ENCODE results near the gene OR1F1.
"Not testable (repeated sequence)": the region's sequence is repeated elsewhere in the genome, so short reads cannot be mapped to it uniquely, and the experiment has no call there.

OR1F1 gene

DNA sequence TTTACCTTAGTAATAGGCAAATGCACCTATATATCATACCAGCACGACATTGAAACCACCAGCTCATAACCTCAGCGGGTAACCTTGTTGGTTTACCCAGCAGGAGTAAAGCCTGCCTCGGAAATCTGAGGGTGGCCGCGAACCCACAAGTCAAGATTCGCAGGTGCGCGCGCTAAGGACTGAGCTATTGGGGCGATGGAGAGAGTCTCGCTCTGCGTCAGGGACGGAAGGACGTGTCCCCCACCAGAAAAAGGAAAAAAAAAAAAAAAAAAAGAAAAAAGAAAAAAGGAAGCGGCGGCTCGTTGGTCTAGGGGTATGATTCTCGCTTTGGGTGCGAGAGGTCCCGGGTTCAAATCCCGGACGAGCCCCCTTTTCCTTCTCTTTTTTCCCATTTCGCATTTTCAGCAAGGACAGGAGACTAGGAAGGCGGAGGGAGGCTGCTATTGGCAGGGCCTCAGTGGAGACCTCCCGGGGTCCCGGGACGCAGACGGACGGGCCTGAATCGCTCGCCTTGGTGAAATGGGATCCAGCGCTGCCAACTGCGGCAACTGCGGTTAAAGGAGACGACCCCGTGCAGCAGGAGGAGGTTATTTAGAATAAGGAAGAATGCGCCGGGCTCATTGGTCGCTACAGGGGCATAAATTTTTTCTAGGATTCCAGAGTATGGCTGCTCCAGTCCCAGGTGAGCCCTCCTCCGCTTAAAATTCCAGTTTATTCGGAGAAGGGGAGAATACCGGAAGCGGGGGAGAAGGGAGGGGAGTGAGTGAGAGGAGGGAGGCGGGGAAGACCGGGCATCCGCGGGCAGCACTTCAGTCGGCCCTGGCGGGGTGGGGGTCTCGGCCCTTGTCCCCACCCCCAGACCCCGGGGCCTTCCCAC is at the start of gene OR1F1:
Gene OR1F1, plus strand, starts transcription at position 407 of the 877 bp plus-strand sequence.
- TF ChIP-seq, protein P1, sequence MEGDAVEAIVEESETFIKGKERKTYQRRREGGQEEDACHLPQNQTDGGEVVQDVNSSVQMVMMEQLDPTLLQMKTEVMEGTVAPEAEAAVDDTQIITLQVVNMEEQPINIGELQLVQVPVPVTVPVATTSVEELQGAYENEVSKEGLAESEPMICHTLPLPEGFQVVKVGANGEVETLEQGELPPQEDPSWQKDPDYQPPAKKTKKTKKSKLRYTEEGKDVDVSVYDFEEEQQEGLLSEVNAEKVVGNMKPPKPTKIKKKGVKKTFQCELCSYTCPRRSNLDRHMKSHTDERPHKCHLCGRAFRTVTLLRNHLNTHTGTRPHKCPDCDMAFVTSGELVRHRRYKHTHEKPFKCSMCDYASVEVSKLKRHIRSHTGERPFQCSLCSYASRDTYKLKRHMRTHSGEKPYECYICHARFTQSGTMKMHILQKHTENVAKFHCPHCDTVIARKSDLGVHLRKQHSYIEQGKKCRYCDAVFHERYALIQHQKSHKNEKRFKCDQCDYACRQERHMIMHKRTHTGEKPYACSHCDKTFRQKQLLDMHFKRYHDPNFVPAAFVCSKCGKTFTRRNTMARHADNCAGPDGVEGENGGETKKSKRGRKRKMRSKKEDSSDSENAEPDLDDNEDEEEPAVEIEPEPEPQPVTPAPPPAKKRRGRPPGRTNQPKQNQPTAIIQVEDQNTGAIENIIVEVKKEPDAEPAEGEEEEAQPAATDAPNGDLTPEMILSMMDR (IDR thresholded peaks at IDR 0.05; ENCODE audit: control extremely low read depth, extremely low read depth, low read depth, missing control alignments): no peak
- DNase-seq (ENCODE audit: extremely low spot score): peak; percentile 58
- ChIA-PET CTCF (interaction anchor here (1.1 kb wide), 1 partner anchor 157 kb away, joined by 3 read pairs; no protein-coding TSS in a partner anchor), POLR2A (interaction anchor here (0.6 to 0.8 kb wide), 3 partner anchors 14 to 102 kb away, joined by 3 to 6 read pairs (median 4); no protein-coding TSS in a partner anchor)

GRCh38 chr16:3138342-3138741 is 49.7 kb upstream of the OR1F1 start:
- ChIA-PET POLR2A (no interaction called here), CTCF (interaction anchor here (1.0 to 14.2 kb wide), 9 partner anchors 8 to 108 kb away, joined by 3 to 177 read pairs (median 8); no protein-coding TSS in a partner anchor)
- TF ChIP-seq, protein P1 (IDR thresholded peaks at IDR 0.05; ENCODE audit: control extremely low read depth, extremely low read depth, low read depth, missing control alignments): no peak
- DNase-seq (ENCODE audit: extremely low spot score): no peak

DNA sequence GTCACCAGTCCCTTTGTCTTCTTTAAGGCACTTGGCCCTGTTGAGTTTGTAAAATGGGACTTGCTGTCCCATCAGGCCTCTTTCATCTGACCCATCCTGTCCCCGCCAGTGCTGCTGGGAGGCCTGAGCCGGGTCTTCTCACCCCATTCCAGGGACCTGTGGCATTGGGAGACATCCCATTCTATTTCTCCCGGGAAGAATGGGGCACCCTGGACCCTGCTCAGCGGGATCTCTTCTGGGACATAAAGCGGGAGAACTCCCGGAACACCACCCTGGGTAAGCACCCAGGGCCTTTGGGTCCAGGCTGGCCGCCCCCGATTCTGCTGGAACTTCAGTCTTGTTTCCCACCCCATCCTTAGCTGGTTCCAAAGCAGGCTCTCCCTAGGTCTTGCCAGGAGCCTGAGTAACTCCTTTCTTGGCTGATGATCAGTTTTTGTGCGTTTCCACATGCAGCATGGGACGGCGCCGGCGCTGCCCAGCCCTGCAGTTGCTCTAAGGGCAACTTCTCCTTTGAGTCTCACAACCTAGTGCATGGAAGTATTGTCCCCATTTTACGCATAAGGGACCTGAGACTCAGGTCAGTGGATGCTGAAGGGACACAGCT is 49.1 kb upstream of the OR1F1 start:
- POLR2A ChIA-PET: no interaction called here
- CTCF ChIA-PET: interaction anchor here (1.3 to 3.1 kb wide), 3 partner anchors 9 to 11 kb away, joined by 3 to 16 read pairs (median 8); no protein-coding TSS in a partner anchor
- TF ChIP-seq, protein P1 (IDR thresholded peaks at IDR 0.05; ENCODE audit: control extremely low read depth, extremely low read depth, low read depth, missing control alignments): no peak
- no peak for DNase-seq (ENCODE audit: extremely low spot score)

DNA sequence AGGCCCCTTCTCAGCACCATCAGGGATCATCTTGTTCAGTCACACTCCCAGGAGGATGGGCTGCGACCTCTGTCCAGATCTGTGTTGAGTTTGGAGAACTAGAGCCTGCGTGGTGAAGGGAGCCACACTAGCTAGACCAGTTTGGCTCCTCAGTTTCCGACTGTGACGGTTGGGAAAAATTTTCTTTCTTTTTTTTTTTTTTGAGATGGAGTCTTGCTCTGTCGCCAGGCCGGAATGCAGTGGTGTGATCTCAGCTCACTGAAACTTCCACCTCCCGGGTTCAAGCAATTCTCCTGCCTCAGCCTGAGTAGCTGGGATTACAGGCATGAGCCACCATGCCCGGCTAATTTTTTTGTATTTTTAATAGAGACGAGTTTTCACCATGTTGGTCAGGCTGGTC is 48.4 kb upstream of the OR1F1 start:
- DNase-seq (ENCODE audit: extremely low spot score); POLR2A ChIA-PET: not testable (repeated sequence)
- CTCF ChIA-PET: interaction anchor here (1.3 to 3.1 kb wide), 3 partner anchors 8 to 10 kb away, joined by 3 to 16 read pairs (median 8); no protein-coding TSS in a partner anchor

DNA sequence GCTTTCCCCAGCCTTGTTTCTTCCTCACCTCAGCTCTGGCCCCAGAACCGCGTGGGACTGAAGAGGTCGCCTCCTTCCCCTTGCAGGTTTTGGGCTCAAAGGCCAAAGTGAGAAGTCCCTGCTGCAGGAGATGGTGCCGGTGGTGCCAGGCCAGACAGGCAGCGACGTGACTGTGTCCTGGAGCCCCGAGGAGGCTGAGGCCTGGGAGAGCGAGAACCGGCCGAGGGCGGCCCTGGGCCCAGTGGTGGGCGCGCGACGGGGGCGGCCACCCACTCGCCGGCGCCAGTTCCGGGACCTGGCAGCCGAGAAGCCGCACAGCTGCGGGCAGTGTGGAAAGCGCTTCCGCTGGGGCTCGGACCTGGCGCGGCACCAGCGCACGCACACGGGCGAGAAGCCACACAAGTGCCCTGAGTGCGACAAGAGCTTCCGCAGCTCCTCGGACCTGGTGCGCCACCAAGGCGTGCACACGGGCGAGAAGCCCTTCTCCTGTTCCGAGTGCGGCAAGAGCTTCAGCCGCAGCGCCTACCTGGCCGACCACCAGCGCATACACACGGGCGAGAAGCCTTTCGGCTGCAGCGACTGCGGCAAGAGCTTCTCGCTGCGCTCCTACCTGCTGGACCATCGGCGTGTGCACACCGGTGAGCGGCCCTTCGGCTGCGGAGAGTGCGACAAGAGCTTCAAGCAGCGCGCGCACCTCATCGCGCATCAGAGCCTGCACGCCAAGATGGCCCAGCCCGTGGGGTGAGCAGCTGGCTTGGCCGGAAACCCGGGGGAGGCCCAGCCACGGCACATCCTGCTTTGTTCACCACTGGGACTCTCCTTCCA is 47.2 kb upstream of the OR1F1 start:
- TF ChIP-seq, protein P1 (IDR thresholded peaks at IDR 0.05; ENCODE audit: control extremely low read depth, extremely low read depth, low read depth, missing control alignments): no peak
- no peak for DNase-seq (ENCODE audit: extremely low spot score)
- ChIA-PET CTCF (interaction anchor here (1.0 to 3.1 kb wide), 3 partner anchors 9 to 31 kb away, joined by 3 to 16 read pairs (median 3); no protein-coding TSS in a partner anchor), POLR2A (no interaction called here)

GRCh38 chr16:3141781-3142311 is 46.2 kb upstream of the OR1F1 start:
- no peak for DNase-seq (ENCODE audit: extremely low spot score)
- ChIA-PET POLR2A (no interaction called here), CTCF (interaction anchor here (11.2 kb wide), 1 partner anchor 11 kb away, joined by 189 read pairs; the partner anchor contains the start of gene ZNF213)
- TF ChIP-seq, protein P1 (IDR thresholded peaks at IDR 0.05; ENCODE audit: control extremely low read depth, extremely low read depth, low read depth, missing control alignments): no peak
